ENCODE results near the gene TNFSF11.

TNFSF11 gene

DNA sequence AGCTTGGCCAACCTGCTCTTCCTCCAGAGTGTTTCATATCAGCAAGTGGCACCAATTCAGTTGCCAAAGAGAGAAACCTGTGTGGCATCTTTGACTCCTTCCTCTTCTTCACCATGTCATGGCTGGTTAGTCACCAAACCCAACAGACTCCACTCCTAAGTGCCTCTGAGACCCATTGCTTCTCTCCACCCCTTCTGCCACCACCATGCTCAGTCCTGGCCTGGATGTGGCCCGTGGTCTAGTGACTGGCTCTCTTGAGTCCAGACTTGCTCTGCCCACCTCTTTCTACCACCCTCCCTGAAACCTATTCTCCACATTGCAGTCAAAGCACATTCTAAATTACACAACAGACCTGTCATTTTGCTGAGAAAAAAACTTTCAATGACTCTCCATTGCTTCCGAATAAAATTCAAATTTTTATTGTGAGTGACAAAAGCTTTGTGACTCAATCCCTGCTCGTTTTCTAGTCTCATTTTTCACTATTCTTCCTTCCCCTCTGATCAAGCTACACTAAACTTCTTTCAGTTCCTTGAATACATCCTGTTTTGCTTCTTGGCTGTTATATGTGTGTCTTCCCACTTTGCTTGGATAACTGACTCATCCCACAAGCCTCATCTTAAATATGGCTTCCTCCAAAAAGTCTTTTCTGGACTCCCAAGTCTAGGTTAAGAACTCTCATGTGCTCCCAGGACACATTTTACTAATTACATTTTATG, 12.0 kb upstream of the TNFSF11 start:
- DNase-seq (ENCODE audit: low spot score), result no peak

- no peak for DNase-seq (ENCODE audit: low spot score)
These were observed 6.0 kb upstream of the TNFSF11 start for GRCh38 chr13:42567906-42568305.

GRCh38 chr13:42569576-42570344, 4.2 kb upstream of the TNFSF11 start:
- DNase-seq (ENCODE audit: low spot score), result no peak

- no peak for DNase-seq (ENCODE audit: low spot score)
These were observed 2.1 kb upstream of the TNFSF11 start for GRCh38 chr13:42571895-42572294.

DNA sequence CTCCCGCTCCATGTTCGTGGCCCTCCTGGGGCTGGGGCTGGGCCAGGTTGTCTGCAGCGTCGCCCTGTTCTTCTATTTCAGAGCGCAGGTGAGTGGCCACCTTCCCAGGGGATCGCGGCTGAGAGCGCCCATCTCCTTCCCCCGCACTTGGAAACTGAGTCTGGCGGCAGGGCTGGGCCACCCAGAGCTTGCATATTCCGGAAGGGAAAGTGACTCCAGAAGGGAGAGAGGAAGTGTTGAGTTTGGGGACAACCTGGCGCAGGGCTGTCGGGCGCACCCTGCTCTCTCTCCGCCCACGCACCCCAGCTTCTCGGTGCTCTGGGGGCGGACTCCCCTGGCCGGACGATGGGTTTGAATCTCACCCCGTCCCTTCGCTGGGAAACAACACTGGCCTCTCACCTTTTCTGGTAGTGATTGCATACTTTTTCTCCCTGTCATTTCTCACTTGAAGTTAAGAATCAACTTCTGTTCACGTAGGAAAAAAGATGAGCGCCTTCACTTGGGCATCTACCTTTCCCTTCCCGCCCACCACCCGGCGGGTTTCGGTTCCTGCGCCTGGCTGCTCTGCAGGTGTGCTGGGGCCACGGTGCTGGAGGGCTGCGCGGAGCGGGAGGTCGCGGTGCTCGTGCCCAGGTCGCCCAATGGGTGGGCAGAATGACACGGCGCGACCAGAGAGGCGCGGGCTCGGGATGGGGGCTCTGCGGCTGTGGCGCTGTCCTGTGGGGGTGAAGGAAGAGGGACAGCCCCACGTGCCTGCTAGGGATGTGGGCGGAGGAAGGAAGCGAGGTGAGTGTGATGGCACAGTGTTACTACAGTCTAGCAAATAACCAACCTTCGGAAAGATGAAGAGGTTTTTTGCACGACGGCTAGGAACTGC, 721 bp downstream of the TNFSF11 start:
- no peak for DNase-seq (ENCODE audit: low spot score)

DNA sequence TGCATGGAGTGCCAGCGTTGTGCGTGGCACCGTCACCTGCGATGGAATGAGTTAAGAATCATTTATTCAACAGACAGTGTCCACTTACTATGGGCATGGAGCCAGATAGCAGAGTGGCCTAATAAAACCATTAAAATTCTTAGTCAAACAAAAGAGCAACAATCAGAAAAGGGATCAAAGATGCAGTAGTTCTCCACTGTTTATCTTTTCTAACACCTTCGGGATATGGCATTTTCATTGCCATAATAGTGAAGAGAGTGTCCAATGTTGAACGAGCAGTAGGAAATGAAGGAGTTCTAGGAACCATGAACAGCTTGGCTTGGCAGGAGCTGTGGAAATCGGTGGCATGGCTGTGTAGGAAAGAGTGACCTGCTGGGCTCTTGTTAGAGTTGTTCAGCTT, 2.0 kb downstream of the TNFSF11 start:
- DNase-seq (ENCODE audit: low spot score), result no peak

- DNase-seq (ENCODE audit: low spot score), result no peak
These were observed 3.6 kb downstream of the TNFSF11 start for GRCh38 chr13:42577538-42577937.

DNA sequence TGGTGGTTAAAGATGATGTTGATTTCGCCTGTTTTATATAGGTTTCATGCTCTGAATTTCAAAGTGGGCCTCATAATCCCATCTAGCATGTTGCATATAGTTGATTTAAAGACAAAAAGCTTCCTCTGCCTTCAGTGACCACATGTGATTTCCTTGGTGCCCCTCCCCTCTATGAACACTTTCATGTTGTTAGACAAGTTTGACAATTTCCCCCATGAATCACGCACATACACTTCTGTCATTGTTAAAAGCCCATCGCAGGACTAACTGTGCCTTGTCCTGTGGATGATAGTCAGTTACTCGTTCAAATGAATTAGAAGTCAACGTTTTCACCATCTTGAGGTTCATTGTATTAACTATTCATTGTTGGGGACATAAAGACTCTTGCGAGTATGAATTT, 6.7 kb downstream of the TNFSF11 start:
- no peak for DNase-seq (ENCODE audit: low spot score)

GRCh38 chr13:42581427-42581826, 7.5 kb downstream of the TNFSF11 start:
- no peak for DNase-seq (ENCODE audit: low spot score)

GRCh38 chr13:42591602-42592001, 17.6 kb downstream of the TNFSF11 start:
- DNase-seq (ENCODE audit: low spot score), result no peak

GRCh38 chr13:42592915-42593900, 19.3 kb downstream of the TNFSF11 start:
- DNase-seq (ENCODE audit: low spot score), result no peak

GRCh38 chr13:42594481-42595252, 20.7 kb downstream of the TNFSF11 start:
- DNase-seq (ENCODE audit: low spot score), result peak; percentile 49

- DNase-seq (ENCODE audit: low spot score), result no peak
These were observed 21.3 kb downstream of the TNFSF11 start for GRCh38 chr13:42595253-42595571.

DNA sequence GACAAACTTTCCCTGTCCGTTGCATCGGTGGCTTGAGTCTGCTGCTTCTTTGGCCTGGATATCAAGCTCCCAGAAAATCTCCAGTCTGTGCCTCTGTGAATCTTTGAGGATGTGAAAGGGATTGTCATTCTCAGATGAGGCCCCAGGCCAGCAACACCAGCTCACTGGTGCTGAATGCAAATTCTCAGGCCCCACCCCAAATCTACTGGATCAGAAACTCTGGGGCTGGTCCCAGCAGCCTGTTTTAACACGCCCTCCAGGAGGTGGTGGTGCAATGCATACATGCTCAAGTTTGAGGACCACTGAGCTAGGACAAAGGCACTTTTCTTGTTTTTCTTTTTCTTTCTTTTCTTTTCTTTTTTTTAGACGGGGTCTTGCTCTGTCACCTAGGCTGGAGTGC, 23.6 kb downstream of the TNFSF11 start:
- no peak for DNase-seq (ENCODE audit: low spot score)

DNA sequence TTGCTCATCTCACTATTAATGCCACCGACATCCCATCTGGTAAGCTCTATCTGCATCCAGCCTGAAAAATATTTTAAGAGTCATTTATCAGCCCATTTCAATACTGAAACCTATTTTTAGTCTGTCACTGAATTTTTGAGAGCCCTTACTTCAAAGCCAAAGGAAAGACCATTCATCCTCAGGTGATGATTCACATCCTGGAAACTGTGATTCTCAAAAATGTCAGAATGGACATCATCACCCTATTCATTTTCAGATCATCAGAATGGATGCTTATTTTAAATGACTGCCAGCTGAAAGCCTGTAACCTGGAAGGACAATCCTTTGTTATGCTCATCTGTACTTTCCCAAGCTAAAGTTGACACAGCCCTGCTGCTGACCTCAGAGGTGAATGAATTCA, 27.0 kb downstream of the TNFSF11 start:
- DNase-seq (ENCODE audit: low spot score), result no peak

- no peak for DNase-seq (ENCODE audit: low spot score)
These were observed 29.0 kb downstream of the TNFSF11 start for GRCh38 chr13:42602906-42603305.

- DNase-seq (ENCODE audit: low spot score), result no peak
These were observed 29.6 kb downstream of the TNFSF11 start for GRCh38 chr13:42603571-42603970.

DNA sequence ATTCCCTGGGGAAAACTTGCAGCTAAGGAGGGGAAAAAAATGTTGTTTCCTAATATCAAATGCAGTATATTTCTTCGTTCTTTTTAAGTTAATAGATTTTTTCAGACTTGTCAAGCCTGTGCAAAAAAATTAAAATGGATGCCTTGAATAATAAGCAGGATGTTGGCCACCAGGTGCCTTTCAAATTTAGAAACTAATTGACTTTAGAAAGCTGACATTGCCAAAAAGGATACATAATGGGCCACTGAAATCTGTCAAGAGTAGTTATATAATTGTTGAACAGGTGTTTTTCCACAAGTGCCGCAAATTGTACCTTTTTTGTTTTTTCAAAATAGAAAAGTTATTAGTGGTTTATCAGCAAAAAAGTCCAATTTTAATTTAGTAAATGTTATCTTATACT, 33.6 kb downstream of the TNFSF11 start:
- DNase-seq (ENCODE audit: low spot score), result no peak

DNA sequence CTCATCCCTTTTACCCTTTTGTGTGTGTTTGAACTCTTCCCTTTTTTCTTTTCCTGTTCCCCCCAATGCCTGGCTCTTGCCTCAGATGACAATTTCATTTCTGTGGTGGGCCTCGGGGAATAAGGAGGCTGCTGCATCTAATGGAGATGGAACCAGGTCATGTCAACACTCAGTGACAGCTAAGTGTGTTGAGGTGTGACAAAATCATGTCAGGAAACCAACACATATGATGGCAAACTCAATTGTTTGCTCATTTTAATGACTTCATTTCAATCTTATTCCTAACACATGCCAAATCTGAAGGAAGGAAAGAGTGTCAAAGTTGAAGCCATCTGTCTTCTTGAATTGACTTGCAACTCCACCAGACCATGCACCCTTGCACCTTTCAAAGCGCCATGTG, 36.7 kb downstream of the TNFSF11 start:
- no peak for DNase-seq (ENCODE audit: low spot score)

DNA sequence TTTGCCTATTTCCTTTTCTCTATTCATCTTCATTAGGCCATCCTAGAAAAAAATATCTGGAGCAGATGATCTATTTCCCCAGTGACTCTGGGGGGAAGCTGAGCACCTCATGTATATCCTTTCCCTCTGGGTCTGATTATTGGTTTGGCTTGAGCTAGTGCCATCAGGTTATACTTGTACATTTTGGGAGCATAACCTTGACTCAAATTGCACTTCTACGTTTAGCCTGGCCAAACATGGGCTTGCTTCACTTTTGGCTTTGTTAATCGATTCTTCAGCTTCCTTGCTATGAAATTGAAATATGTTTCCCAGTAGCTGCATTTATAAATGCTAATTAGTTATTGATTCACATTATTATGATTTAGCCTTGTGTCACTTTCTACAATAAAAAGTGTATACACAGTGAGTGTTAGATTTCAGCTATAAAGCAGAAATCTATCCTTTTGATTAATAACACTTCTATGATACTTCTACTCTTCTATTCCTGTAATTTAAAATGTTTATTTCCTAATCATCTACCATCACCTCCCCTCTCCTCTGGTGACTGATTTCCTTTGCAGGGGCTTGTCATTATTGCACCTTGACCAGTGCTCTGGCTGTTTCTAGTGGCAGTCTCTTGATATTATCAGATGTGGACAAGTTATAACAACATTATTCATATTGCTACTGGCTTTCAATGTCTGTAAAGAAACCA, 37.3 kb downstream of the TNFSF11 start:
- DNase-seq (ENCODE audit: low spot score), result no peak

Data from hematopoietic multipotent progenitor cell treated with erythropoietin and hydrocortisone succinate and interleukin-3 and kit ligand, for 15 days (in vitro differentiated cells).